NCI-H1436 (cell line): ENCODE results near the gene MYO1D.
A peak's percentile ranks its signal among the peaks of the same experiment; 100 is the strongest.
"Not testable (repeated sequence)": the region's sequence is repeated elsewhere in the genome, so short reads cannot be mapped to it uniquely, and the experiment has no call there.

Experiments
- DNase-seq: peaks from one replicate; lab custom pipeline; 2025; lab: John Stamatoyannopoulos, UW

The MYO1D gene

DNA sequence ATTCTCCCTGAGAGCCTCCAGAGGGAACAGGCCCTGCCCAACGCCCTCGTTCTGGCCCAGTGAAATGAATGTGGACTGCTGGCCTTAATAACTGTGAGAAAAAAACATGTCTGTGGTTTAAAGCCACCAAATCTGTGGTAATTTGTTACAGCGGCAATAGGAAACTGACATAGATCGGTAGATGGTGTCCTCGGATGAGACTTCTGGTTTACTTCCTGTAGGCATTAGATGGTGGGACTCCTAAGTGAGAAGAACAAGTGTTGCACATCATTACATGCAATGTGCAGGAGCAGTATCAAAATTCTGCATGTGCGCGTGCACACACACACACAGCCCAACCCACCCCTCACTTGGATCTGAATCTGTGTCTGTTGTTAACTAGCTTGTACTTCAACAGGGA lies 348.1 kb downstream of the MYO1D start:
- no peak for DNase-seq

DNA sequence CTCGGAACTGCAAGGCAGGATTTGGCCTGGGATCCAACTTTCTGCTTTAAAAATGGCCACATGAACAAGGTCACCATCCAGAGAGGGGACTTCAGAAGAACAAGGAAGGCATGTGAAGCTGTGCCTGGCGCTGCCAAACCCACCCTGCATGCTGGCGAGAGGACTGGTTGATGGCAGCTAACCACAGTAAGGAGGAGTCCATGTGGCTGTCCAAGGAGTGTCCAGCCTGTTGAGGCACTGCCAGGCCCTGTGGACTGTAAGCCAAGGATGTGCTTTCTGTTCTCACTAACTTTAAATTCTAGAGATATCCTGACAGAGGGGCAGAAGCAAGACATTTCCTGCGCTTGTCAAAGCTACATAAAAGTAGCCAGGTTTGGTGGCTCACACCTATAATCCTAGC lies 349.8 kb downstream of the MYO1D start:
- DNase-seq = no peak

DNA sequence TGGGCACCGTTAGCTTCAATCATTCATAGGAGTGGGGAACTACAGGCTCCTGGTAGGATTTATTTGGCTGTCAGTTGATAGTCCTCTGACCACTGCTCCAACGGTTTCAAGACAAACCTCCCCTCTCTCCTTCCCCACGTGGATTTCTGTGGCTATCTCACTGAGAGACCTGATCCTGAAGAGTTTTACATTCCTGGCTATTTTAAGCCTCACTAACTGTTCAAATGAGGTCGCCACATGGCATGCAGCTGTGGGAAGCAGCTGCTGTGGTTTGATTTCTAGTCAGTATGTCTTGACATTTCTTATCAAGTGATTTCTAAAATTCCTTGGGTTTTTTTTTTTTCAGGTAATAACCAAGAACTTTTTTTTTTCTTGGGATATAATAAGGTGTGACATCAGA lies 351.8 kb downstream of the MYO1D start:
- DNase-seq = no peak

DNA sequence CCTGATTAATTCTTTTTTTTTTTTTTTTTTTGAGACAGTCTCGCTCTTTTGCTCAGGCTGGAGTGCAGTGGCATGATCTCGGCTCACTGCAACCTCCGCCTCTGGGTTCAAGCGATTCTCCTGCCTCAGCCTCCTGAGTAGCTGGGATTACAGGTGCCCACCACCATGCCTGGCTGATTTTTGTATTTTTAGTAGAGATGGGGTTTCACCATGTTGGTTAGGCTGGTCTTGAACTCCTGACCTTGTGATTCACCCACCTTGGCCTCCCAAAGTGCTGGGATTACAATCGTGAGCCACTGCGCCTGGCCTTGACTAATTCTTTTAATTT lies 352.4 kb downstream of the MYO1D start:
- not testable (repeated sequence) for DNase-seq

DNA sequence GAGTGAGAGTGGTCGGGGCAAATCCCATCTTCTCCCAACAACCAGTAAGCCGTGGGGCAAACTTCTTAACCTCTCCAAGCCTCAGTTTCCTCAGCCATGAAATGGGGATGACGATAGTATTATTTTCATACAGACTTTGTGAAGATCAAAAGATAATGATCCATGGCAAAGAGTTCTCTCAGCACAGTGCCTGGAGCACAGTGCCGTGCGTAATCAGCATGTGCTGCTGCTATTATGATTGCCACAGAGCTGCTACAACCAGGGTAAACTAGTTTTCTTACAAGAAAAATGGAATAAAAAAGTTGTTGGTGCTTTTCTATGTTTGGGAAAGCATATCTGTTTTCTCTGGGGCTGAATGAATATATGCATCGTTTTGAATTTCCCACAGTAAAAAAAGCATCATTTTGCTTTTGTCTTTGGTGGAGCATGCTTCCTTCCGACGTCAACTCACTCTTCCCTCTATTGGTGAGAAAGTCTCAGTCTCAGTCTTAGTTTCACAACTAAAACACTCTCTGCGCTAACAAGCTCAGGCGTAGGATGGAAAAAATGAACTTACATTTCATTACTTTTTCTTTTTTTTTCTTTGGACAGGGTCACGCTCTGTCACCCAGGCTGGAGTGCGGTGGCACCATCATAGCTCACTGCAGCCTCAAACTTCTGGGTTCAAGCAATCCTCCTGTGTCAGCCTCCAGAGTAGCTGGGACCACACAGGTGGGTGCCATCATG lies 352.9 kb downstream of the MYO1D start:
- DNase-seq = no peak

DNA sequence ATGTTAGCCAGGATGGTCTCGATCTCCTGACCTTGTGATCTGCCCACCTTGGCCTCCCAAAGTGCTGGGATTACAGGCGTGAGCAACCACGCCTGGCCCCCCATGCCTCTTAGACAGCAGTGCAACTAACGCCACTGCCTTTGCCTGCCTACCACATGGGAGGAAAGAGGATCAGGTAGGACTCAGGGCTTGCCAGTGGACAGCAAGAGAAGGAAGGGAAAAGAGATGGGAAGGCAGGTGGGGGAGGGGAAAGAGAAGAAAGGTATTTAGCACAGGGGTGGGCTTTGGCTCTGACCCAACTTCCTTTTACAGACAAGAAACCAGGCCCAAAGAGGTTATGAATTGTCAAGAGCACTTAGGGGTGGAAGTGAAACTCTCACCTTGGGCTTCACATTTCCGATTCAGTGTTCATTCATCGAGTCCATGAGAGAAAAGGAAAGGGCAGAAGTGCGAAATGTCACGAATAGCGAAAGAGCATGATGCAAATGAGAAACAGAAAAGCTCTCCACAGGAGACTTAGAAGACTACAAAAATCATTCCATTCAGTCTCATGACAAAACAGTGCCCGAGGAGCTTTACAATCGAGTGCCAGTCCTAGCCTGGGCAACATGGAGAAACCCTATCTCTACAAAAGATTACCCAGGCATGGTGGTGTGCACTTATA lies 353.8 kb downstream of the MYO1D start:
- no peak for DNase-seq

DNA sequence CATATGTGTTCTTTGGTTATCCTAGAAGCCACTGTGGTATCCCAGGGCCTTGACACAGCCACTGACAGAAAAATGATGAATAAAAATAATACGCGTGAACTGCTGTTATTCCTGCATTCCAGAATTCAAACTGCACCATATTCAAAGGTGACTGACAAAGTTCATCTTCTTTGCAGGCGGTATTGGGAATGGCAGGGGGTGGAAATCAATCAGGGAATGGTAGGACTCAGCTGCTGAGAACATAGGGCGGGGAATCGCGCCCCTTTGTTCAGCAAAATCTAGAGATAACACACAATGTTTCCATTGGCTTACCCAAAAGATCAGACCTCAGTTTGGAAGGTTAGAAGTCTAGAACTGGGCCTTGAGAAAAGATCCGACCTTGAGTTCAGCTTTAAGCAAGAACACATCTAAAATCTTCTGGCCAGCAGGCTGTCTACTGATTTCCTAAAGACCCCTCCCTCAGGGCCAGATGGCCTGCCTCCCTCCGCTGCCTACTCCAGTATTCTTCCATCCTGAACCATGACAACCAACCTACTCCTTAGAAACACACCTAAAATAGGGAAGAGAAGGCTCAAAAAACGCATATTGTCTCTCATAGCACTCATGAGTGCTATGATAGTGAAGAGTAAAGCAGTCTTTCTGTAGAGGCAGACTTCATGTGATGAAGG lies 356.1 kb downstream of the MYO1D start:
- DNase-seq = no peak

DNA sequence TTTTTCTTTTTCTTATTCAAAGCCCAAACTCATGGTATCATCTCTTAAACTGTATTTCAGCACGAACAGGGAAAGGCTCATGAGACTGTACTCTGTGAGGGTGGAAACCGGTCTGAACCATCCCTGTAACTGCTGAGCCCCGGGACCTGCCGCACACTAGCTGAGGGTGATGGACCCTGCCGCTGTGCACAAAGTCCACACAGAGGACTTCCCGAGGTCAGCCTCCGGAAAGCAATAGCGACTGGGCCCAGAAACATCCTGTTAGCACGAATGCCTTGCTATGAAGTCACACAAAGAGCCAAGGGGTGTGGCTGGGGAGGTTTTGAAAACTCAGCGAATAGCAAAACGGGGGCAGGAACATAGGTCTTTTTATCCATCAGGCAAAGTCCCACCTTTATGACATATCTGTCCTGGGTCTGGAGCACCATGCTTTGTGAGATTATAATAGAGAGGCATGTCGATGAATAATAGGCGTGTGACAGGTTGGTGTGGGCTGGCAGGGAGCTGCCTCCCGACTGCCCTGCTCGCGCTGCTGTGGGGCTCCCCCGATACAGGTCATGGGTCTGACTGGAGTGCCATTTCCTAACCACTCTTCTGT lies 356.7 kb downstream of the MYO1D start:
- peak; percentile 75 for DNase-seq

DNA sequence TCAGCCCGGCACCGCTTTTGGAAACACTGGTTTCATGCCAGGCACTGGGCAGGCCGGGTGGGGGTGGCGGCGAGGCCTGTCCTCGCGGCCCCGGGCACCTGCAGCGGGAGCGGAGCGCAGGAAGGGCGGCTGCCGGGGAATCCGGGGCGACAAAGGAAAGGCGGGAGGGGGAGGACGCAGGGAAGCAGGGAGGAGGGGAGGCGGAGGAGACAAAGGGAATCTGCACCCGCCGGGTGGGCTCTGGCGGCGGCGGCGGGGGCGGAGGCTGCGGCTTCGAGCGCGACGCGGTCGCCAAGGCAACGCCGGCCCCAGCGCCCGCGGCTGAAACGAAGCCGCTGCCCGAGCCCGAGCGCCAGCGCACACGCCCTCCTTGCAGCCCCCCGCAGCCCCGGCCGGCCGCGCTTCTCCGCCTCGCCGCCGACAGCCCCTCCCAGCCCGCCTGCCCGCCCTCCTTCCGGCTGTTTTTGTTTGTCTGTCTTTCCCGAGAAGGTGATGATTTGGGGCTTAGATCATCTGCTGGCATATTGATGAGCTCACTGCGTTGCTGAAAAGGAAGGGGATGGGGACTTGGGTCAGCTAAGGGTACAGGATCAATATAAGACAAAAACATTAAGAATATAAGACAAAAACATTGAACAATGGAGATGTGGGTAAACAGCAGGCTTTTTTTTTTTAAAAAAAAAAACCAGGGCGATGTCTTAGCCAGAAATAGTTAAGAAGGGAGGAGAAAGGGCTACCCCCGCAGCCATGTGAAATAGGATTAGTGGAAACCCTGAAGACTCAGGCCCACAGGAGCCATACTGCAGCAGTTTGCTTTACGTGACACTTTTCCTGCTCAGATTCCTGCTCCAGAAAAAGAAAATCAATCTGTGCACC lies 357.5 kb downstream of the MYO1D start:
- DNase-seq = peak; percentile 91

DNA sequence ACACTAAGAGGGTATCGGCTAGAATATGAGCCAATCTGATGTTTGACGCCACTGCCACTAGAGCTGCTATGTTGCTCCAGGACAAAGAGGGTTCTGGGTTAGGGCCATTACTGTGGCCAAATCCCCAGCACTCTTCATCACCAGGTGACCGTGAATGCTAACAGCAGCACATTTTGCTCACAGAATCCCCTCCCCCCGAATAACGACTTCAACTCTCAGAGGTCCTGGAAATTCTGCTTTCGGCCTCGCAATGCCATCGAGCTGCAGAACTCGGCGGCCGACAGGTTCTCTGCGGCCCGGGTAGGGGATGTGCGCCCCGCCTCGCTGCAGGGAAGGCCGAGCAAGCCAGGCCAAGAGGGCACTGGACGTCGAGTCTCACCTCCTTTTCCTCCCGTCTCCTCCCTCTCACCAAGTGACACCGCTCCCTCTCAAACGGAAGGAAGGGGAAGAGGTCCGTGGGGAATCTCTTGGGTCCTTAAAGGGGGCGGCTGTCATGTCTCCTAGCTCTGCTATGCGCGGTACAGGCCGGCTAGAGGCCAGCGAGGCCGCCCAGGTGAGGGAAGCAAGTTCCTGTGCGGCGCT lies 358.2 kb downstream of the MYO1D start:
- DNase-seq = no peak

DNA sequence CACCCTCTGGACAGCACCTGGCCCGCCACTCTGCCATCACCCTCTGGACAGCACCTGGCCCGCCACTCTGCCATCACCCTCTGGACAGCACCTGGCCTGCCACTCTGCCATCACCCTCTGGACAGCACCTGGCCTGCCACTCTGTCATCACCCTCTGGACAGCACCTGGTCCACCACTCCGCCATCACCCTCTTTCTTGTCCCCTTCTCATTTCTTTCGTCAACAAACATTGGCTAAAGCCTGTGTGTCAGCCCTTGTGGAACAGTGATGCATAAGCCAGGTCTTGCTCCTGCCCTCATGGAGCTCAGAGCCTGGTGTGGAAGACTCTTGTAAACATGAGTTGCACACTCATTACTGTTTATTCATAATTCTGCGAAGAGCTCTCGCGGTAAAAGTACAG lies 358.9 kb downstream of the MYO1D start:
- DNase-seq = no peak

DNA sequence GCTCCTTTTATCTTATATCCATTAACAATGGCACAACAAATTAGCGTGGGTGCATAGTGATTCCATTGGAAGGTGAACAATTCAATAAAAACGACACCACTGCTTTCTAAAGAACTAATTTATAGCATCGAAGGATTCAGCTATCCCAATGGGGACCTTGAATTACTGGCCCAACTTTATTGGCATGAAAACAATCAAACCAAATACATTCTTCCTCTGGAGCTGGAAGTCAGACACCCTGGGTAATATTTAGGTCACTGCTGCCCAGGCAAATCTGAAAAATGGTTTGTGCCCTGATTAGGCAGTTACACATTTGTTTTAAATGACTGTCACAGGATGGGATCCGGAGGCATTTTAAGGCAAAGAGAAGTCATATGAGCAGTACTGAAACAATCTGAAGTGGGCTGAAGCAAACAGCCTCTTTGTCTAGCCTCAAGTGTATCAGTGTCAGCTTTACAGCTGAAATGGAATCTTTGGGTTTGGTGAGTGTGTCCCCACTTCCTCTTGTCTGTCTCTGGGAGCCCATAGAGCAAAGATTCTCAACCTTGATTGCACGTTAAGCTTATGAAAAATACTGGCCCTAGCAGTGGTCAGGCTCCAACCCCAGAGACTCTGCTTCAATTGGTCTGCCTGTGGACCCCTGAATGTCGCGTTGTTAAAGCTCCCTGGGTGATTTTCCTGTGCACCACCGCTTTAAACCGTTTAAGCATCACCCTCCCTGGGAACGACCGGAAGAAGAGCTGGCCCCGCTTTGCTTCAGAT lies 359.8 kb downstream of the MYO1D start:
- peak; percentile 44 for DNase-seq

DNA sequence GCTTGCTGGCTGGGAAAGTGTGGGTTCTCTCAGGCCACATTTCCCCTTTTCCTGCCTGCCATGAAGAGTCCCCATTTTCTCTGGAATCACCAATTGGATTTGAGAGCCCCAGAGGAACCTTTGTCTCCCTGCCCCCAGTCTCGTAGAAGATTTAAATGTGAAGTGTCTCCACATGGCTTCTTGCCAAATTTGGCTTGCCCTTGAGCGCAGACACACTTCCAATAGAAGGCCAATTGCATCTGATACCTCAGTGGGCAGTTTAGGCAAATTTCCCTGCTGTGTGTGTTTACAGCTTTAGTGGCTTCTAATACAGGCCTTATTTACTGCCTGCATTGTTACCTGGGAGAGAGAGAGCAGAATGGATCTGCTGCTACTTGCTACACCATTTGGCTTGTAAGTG lies 360.5 kb downstream of the MYO1D start:
- DNase-seq = peak; percentile 80

DNA sequence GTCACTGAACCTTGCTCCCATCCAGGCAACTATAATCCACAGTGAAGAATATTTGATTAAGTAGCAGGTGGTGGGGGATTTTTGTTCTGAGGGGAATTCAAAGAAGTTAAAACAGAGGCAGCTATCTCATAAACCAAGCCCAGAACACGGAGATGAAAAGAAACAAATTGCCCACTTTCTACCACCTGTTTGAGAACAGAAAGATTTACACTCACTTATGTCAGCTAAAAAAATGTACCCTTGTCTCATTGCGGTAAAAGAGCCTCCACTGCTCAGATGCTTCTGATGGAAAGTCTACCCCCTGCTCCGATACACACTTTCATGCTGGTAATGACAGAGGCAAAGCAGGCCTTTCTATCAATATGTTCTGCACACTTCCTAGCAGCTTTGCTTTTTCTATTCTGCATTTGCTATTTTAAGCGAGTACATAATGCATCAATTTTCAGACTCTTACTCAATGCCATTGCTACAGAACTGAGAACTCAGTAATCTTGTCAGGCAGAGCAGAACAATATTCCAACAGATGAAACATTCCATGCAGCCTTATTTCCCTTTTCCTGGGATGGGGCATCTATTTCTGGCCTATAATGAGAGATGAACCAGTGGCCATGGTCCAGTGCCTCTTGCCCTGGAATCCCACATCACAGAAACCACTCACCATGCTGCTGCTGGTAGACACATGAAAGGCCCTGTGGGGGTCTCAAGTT lies 361.1 kb downstream of the MYO1D start:
- DNase-seq = no peak

DNA sequence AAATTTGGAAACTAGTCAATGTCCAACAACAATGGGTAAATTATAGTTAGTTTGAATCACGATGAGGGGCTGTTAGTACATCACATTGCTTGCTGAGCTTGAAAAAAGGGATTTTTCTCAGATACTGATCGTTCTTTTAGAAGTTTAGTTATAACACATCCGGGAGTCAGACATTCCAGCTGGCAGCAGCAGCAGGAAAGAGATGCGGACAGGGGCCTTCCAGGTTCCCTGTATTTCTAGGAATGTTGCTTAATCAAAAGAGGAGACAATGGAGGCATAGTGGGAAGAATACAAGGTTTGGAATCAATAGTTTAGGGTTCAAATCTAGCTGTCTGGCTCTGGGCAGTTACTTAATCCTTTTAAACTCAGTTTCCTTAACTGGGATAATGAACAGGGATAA lies 362.3 kb downstream of the MYO1D start:
- DNase-seq = no peak

DNA sequence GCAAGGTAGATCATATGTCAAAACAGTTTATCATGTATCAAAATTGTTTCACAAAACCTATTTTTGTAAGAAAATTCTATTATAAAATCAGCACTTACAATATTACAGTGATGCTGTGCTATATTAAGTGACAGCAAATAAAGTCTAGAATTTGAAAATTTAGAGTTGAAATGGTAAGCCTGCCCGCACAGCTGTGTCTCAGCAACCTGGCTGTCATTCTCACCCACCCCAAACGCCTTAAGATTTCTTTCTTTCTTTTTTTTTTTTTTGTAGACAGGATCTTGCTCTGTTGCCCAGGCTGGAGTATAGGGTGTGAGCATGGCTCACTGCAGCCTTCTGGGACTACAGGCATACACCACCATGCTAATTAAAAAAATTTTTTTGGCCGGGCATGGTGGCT lies 363.3 kb downstream of the MYO1D start:
- no peak for DNase-seq

DNA sequence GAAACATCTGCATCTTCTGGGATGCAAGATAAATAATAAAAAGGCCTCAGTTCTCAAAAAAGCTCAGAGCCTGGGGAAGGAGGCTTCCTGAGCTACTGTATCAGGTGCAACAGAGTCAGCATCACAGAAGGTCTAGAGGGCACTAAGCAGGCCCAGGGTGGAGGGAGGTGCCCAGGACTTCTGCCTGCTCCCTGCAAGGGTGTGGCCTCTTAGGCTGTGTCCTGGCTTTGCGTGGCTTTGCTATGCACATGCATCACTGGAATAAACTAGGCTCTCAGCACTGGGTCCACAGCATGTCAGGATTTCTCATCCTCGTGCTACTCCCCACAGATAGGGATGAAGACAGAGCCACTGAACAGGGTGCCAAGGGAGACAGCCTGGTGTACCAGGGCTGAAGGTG lies 364.6 kb downstream of the MYO1D start:
- DNase-seq = no peak

DNA sequence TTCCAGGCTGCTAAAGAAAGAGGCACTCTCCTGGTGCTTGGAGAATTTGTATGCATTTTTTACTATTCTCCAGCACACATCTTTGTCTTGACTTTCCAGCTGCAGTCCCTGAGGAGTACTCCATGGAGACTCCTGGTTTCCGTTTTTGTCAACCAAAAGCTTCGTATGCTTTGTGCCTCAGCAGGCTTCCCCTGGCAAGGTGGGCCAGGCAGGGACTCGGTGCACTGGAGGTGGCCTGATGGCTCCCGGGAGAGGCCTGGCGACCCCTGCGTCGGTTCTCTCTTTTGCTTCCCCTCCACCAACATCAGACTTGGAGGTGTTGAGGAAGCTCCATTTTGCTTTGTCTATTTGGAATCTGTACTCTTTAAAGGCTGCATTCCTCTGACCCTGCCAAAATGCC lies 366.5 kb downstream of the MYO1D start:
- no peak for DNase-seq

DNA sequence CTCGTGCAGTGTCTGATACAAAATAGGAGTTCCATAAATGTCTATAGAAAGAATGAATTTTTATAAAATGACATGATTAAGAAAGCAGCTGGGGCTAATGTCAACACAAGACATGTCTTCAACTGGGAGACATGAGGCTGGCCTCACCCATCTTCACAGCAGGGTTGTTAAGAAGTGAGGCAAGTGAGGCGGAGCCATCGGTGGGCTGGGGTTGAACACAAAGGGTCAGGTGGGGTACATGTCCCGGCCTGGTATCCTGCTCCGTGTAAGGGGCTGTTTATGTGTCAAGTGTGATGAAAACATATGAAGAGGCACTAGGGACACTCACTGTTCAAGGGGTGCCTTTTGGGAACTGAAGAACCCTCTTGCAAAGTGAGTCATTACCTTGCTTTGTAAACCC lies 368.0 kb downstream of the MYO1D start:
- DNase-seq = no peak
